H7 (cell line): Measurements from ENCODE around the gene TSHZ3. TPM values are rescaled to one million over a fixed set of nuclear protein-coding genes. Genes with fewer than 3 reads are reported as not detected.

Source experiments
- DNase-seq: peaks from one replicate; pipeline ENCODE4 v3.0.0; 2012
- H3K27me3 ChIP-seq: 2 replicates; pipeline ENCODE4 v1.6.0; 2011; ENCODE audit warnings: mild to moderate bottlenecking, low read length; ENCODE audit not compliant: control insufficient read depth, insufficient read depth
- H3K36me3 ChIP-seq: replicated peaks from 2 replicates; pipeline ENCODE4 v1.5.1; 2011; ENCODE audit warnings: low read length; ENCODE audit not compliant: control insufficient read depth, insufficient read depth
- H3K4me3 ChIP-seq: 2 replicates; pipeline ENCODE4 v1.5.1; 2011; ENCODE audit warnings: low read depth, mild to moderate bottlenecking, control low read depth, low read length, moderate library complexity; ENCODE audit not compliant: insufficient read depth
- total RNA-seq: library from RNA; depleted of rRNA; stranded (reverse); fragments of >200 nt; shearing (Covaris generic); gene quantifications from 2 replicates; pipeline ENCODE4 v1.2.3, GENCODE V29; 2014

Gene TSHZ3
- total RNA-seq, 1 experiment from 2014 or later = 2.0 TPM

GRCh38 chr19:31268751-31269383, 80.4 kb downstream of the TSHZ3 start:
- Histone ChIP-seq H3K4me3 (no peak overlapping the region), H3K36me3 (no peaks in the 10 kb centered on the region), H3K27me3 (no peaks in the 10 kb centered on the region)
- DNase-seq = no peak

GRCh38 chr19:31266731-31267130, 82.5 kb downstream of the TSHZ3 start:
- Histone ChIP-seq H3K27me3 (no peaks in the 10 kb centered on the region), H3K36me3 (no peaks in the 10 kb centered on the region), H3K4me3 (no peak overlapping the region)
- DNase-seq = no peak

- H3K36me3 ChIP-seq = no peaks in the 10 kb centered on the region
These were observed 83.0 kb downstream of the TSHZ3 start for GRCh38 chr19:31266196-31266595.

GRCh38 chr19:31264041-31264778, 85.0 kb downstream of the TSHZ3 start:
- DNase-seq = no peak
- H3K27me3 ChIP-seq = no peaks in the 10 kb centered on the region

More at GRCh38 chr19:31266196-31266595, 83.0 kb downstream of the TSHZ3 start:
- no peak for DNase-seq
- Histone ChIP-seq H3K4me3 (no peak overlapping the region), H3K27me3 (no peaks in the 10 kb centered on the region)

GRCh38 chr19:31263328-31263727, 85.9 kb downstream of the TSHZ3 start:
- Histone ChIP-seq H3K36me3 (no peaks in the 10 kb centered on the region), H3K27me3 (no peaks in the 10 kb centered on the region), H3K4me3 (no peak overlapping the region)
- no peak for DNase-seq

More at GRCh38 chr19:31264041-31264778, 85.0 kb downstream of the TSHZ3 start:
- Histone ChIP-seq H3K4me3 (no peak overlapping the region), H3K36me3 (no peaks in the 10 kb centered on the region)

GRCh38 chr19:31262725-31263191, 86.5 kb downstream of the TSHZ3 start:
- Histone ChIP-seq H3K36me3 (no peaks in the 10 kb centered on the region), H3K4me3 (no peak overlapping the region), H3K27me3 (no peaks in the 10 kb centered on the region)
- DNase-seq = peak; percentile 11

GRCh38 chr19:31261603-31262212, 87.5 kb downstream of the TSHZ3 start:
- H3K36me3 ChIP-seq = no peaks in the 10 kb centered on the region
- no peak for DNase-seq
- H3K4me3 ChIP-seq = no peak overlapping the region
- no peaks in the 10 kb centered on the region for H3K27me3 ChIP-seq

GRCh38 chr19:31261019-31261602, 88.1 kb downstream of the TSHZ3 start:
- Histone ChIP-seq H3K36me3 (no peaks in the 10 kb centered on the region), H3K27me3 (no peaks in the 10 kb centered on the region), H3K4me3 (no peak overlapping the region)
- no peak for DNase-seq

GRCh38 chr19:31260171-31260933, 88.9 kb downstream of the TSHZ3 start:
- DNase-seq = no peak
- no peaks in the 10 kb centered on the region for H3K36me3 ChIP-seq
- H3K4me3 ChIP-seq = no peak overlapping the region
- H3K27me3 ChIP-seq = no peaks in the 10 kb centered on the region

GRCh38 chr19:31258211-31259052, 90.8 kb downstream of the TSHZ3 start:
- DNase-seq = peak; percentile 68
- Histone ChIP-seq H3K36me3 (no peaks in the 10 kb centered on the region), H3K27me3 (no peaks in the 10 kb centered on the region), H3K4me3 (no peak overlapping the region)

GRCh38 chr19:31257426-31258130, 91.7 kb downstream of the TSHZ3 start:
- Histone ChIP-seq H3K36me3 (no peaks in the 10 kb centered on the region), H3K4me3 (no peak overlapping the region), H3K27me3 (no peaks in the 10 kb centered on the region)
- DNase-seq = no peak

GRCh38 chr19:31257025-31257424, 92.2 kb downstream of the TSHZ3 start:
- DNase-seq = no peak

GRCh38 chr19:31256593-31256960, 92.7 kb downstream of the TSHZ3 start:
- Histone ChIP-seq H3K27me3 (no peaks in the 10 kb centered on the region), H3K4me3 (no peak overlapping the region), H3K36me3 (no peaks in the 10 kb centered on the region)
- DNase-seq = no peak

More at GRCh38 chr19:31257025-31257424, 92.2 kb downstream of the TSHZ3 start:
- H3K27me3 ChIP-seq = no peaks in the 10 kb centered on the region
- H3K4me3 ChIP-seq = no peak overlapping the region
- H3K36me3 ChIP-seq = no peaks in the 10 kb centered on the region
